ENCODE data around the gene FSIP1. TPM values are rescaled to one million over a fixed set of nuclear protein-coding genes. Genes with fewer than 3 reads are reported as not detected.

Gene FSIP1
- total RNA-seq, 4 donors from 2014 or later = 0.20 to 1.5 (median 0.42) TPM

DNA sequence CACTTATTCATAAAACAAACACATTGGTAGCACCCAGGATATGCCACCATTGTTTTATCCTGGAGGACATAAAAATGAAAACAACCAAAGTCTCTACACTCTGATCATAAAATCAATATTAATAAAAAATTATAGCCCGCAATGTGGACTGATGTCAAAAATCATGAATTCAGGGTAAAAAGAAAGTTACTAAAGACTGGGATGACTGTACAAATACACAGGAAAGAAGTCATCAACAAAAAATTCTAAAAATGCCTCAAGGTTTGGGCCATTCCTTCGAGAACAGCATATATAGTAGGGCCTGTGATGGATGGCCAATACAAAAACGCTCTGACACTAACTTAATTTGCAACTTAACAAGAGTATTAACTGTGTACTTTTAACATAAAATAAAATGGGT lies 125.0 kb downstream of the FSIP1 start:
- no peak for TF ChIP-seq EP300 (IDR thresholded peaks at IDR 0.05)
- no peak for TF ChIP-seq POLR2A (IDR thresholded peaks at IDR 0.05)
- TF ChIP-seq, protein P1, sequence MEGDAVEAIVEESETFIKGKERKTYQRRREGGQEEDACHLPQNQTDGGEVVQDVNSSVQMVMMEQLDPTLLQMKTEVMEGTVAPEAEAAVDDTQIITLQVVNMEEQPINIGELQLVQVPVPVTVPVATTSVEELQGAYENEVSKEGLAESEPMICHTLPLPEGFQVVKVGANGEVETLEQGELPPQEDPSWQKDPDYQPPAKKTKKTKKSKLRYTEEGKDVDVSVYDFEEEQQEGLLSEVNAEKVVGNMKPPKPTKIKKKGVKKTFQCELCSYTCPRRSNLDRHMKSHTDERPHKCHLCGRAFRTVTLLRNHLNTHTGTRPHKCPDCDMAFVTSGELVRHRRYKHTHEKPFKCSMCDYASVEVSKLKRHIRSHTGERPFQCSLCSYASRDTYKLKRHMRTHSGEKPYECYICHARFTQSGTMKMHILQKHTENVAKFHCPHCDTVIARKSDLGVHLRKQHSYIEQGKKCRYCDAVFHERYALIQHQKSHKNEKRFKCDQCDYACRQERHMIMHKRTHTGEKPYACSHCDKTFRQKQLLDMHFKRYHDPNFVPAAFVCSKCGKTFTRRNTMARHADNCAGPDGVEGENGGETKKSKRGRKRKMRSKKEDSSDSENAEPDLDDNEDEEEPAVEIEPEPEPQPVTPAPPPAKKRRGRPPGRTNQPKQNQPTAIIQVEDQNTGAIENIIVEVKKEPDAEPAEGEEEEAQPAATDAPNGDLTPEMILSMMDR (IDR thresholded peaks at IDR 0.05) = no peak
- no peaks in the 10 kb centered on the region for H3K9me3 ChIP-seq
- DNase-seq (ENCODE audit: low spot score in 2 of 2) = no peak
- no peaks in the 10 kb centered on the region for H3K27me3 ChIP-seq
- no peak overlapping the region for H3K27ac ChIP-seq
- no peak overlapping the region for H3K4me3 ChIP-seq
- H3K4me1 ChIP-seq = no peaks in the 10 kb centered on the region
- no peaks in the 10 kb centered on the region for H3K36me3 ChIP-seq
- 48 to 60% methylated on average over 3 of the region's 3 CpGs for WGBS, 2 donors

DNA sequence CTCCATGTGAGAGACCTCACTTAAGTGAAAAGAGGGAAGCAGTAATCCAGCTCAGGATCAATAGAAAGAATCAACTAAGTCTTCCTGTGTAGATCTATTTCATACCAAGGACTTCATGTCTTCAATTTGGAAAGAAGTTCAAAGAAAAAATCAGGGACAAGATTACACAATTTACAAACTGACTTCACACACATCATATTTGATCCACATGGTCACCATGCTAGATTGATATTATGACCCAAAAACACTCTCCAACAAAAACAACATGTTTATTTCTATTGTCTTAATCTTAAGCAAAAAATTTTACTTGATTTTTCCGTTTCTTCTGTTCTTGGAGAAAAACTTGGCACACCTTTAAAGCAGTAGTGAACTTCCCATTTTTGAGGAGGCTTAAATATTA lies 125.5 kb downstream of the FSIP1 start:
- H3K27me3 ChIP-seq = no peaks in the 10 kb centered on the region
- no peak for DNase-seq (ENCODE audit: low spot score in 2 of 2)
- H3K4me3 ChIP-seq = no peak overlapping the region
- H3K27ac ChIP-seq = no peak overlapping the region
- H3K9me3 ChIP-seq = no peaks in the 10 kb centered on the region
- 48 to 56% methylated on average over 1 of the region's 1 CpG for WGBS, 2 donors
- TF ChIP-seq EP300 (IDR thresholded peaks at IDR 0.05) = no peak
- TF ChIP-seq POLR2A (IDR thresholded peaks at IDR 0.05) = no peak
- TF ChIP-seq, protein P1 (IDR thresholded peaks at IDR 0.05) = no peak
- H3K4me1 ChIP-seq = no peaks in the 10 kb centered on the region
- H3K36me3 ChIP-seq = no peaks in the 10 kb centered on the region

DNA sequence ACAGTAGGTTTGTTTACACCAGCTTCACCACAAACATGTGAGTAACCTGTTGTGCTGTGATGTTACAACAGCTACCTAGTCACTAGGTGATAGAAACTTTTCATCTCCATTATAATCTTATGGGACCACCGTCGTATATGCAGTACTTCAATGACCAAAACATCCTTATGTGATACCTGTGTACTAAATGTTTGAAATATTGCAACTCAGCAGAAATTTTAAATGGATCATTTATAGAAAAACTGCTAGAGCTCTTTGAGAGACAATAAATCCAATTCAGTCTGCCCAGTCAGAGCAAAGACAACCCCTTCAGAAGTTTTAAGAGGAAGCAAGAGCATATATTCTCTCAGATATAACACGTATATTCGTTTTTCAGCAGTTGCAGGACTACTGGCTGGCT lies 128.3 kb downstream of the FSIP1 start:
- H3K4me3 ChIP-seq = no peak overlapping the region
- no peak for DNase-seq (ENCODE audit: low spot score in 2 of 2)
- H3K27me3 ChIP-seq = no peaks in the 10 kb centered on the region
- no peaks in the 10 kb centered on the region for H3K4me1 ChIP-seq
- WGBS, 2 donors = 89 to 91% methylated on average over 4 of the region's 4 CpGs
- H3K27ac ChIP-seq = no peak overlapping the region
- H3K9me3 ChIP-seq = no peaks in the 10 kb centered on the region
- H3K36me3 ChIP-seq = no peaks in the 10 kb centered on the region
- no peak for TF ChIP-seq POLR2A (IDR thresholded peaks at IDR 0.05)
- no peak for TF ChIP-seq EP300 (IDR thresholded peaks at IDR 0.05)
- TF ChIP-seq, protein P1 (IDR thresholded peaks at IDR 0.05) = no peak

DNA sequence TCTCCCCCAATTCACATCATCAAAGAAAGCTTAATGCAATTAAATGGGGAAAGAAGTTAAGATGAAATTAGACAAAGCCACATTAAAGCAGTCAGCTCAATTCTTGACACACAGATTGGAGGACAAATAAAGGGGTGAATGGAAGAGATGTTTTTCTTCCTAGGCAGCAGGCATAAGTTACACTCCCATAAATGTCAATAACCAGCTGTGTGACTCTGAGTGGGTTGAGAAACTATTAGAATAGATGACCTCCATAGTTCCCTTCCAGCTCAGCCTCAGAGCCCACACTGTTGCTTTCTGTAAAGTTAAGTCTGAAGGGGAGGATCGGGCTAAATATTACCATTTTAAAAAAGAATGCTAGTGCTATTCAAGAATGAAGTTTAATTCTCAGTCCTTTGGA lies 130.8 kb downstream of the FSIP1 start:
- no peak overlapping the region for H3K4me3 ChIP-seq
- DNase-seq (ENCODE audit: low spot score in 2 of 2) = no peak
- peak overlapping the region in 2 of 4 donors; percentile 6 to 23 for H3K27ac ChIP-seq
- 29 to 32% methylated on average over 1 of the region's 1 CpG for WGBS, 2 donors
- TF ChIP-seq POLR2A (IDR thresholded peaks at IDR 0.05) (no peak), EP300 (IDR thresholded peaks at IDR 0.05) (no peak)
- TF ChIP-seq, protein P1 (IDR thresholded peaks at IDR 0.05) = no peak
- H3K36me3 ChIP-seq = no peaks in the 10 kb centered on the region
- H3K9me3 ChIP-seq = no peaks in the 10 kb centered on the region
- H3K27me3 ChIP-seq = no peaks in the 10 kb centered on the region
- no peaks in the 10 kb centered on the region for H3K4me1 ChIP-seq

DNA sequence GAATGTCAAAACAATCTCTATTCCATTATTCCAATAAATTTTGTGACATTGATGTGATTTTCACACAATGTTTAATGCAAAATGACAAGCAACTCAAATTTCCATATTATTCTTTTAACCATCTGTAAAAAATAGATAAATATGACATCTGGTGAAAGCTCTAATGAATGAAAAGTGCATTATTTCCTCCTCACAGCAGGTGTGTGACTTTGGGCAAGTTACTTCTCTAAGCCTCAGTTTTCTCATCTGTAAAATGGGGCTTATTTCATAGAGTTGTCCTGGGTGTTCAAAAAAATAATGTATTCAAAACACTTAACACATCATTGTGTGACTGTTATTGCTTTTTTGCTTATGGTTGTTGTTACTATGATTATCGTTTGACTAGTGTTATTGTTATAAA lies 131.3 kb downstream of the FSIP1 start:
- no peaks in the 10 kb centered on the region for H3K4me1 ChIP-seq
- H3K27me3 ChIP-seq = no peaks in the 10 kb centered on the region
- 49 to 63% methylated on average over 1 of the region's 1 CpG for WGBS, 2 donors
- H3K27ac ChIP-seq = peak overlapping the region in 1 of 4 donors; percentile 6
- TF ChIP-seq, protein P1 (IDR thresholded peaks at IDR 0.05) = no peak
- no peak for TF ChIP-seq POLR2A (IDR thresholded peaks at IDR 0.05)
- TF ChIP-seq EP300 (IDR thresholded peaks at IDR 0.05) = no peak
- no peaks in the 10 kb centered on the region for H3K36me3 ChIP-seq
- H3K4me3 ChIP-seq = no peak overlapping the region
- no peak for DNase-seq (ENCODE audit: low spot score in 2 of 2)
- no peaks in the 10 kb centered on the region for H3K9me3 ChIP-seq

Data from tibial nerve (tissue), 4 donors.